Measurements from ENCODE around the gene TRABD. TPM values are rescaled to one million over a fixed set of nuclear protein-coding genes. Genes with fewer than 3 reads are reported as not detected.
A peak's percentile ranks its signal among the peaks of the same experiment; 100 is the strongest.

Gene TRABD
- total RNA-seq, 1 donor from 2014 or later = 96.8 TPM

DNA sequence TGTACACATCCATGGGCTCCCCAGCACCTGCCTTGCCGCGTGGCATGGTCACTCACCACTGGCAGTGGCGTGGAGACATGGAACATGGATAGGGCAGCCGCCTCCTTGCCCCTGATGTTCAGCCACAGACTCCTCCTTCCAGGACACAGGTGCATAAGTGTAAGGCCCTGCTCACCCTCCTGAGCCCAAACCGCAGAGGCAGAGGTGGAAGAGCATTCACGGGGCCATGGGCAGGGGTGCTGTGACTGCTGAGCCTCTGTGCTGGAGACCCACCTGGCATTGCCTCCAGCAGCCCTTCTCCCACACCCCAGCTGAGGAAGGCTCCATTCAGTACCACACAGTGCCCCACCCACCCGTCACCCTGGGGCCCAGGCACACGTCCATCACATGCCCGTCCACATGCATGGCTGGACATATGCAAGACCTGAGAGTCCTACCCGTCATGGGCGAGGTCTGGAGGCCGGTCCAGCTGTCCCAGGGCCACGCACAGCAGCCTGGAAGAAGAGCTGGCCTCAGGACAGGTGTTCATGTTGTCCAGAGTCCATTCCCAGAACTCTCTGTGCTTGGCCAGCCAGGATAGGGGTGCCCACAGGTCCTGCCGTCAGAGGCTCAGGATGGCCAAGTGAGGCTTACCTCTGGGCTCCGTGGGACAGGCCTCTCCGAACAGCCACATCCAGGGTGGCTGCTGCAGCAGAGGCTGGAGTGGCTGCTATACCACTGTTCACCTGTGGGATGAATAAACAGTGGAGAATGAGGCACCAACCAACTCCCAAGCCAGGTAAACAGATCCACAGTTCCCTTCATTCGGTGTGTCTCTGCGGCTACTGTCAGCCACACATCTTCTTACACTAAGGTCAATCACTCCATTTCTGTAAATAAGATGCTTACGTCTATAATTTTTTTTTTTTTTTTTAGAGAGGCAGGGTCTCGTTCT, 60.8 kb downstream of the TRABD start:
- H3K27me3 Mint-ChIP-seq (ENCODE audit: insufficient read depth) = peaks cover 2% of the 10 kb centered on the region
- peak overlapping the region; percentile 74 for H3K4me3 Mint-ChIP-seq
- DNase-seq (ENCODE audit: low spot score) = no peak
- H3K9me3 Mint-ChIP-seq = no peaks in the 10 kb centered on the region
- peaks cover 18% of the 10 kb centered on the region for H3K4me1 Mint-ChIP-seq (ENCODE audit: low read depth)
- intact Hi-C loops (cut with micrococcal nuclease) = loop anchor here (10.0 kb wide), 1 partner anchor 228 kb away; the partner anchor contains the start of gene SBF1
- no peak overlapping the region for H3K27ac Mint-ChIP-seq
- H3K36me3 Mint-ChIP-seq (ENCODE audit: low read depth) = peaks cover 10% of the 10 kb centered on the region

DNA sequence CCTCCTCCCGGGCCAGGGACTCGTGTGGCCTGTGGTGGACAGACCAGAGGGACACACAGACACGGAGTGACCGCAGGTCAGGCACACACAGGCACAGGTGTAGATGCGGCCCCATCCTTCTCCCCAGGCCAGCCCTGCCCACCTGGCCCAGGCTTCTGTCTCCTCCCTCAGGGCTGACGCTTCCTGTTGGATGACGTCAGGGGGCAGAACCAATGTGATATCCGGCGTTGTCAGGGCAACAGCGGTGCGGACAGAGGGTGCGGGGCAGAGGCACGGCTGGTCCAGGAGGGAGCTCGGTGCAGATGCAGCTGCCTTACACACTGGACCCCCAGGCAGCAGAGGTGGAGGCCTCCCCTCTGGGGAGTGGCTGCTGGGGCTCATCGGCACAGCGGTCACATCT, 62.0 kb downstream of the TRABD start:
- peaks cover 10% of the 10 kb centered on the region for H3K4me1 Mint-ChIP-seq (ENCODE audit: low read depth)
- DNase-seq (ENCODE audit: low spot score) = no peak
- H3K9me3 Mint-ChIP-seq = no peaks in the 10 kb centered on the region
- H3K36me3 Mint-ChIP-seq (ENCODE audit: low read depth) = peaks cover 10% of the 10 kb centered on the region
- intact Hi-C loops (cut with micrococcal nuclease) = loop anchor here (10.0 kb wide), 1 partner anchor 227 kb away; the partner anchor contains the start of gene SBF1
- peaks cover 2% of the 10 kb centered on the region for H3K27me3 Mint-ChIP-seq (ENCODE audit: insufficient read depth)
- peak overlapping the region; percentile 74 for H3K4me3 Mint-ChIP-seq
- H3K27ac Mint-ChIP-seq = peak overlapping the region; percentile 79

DNA sequence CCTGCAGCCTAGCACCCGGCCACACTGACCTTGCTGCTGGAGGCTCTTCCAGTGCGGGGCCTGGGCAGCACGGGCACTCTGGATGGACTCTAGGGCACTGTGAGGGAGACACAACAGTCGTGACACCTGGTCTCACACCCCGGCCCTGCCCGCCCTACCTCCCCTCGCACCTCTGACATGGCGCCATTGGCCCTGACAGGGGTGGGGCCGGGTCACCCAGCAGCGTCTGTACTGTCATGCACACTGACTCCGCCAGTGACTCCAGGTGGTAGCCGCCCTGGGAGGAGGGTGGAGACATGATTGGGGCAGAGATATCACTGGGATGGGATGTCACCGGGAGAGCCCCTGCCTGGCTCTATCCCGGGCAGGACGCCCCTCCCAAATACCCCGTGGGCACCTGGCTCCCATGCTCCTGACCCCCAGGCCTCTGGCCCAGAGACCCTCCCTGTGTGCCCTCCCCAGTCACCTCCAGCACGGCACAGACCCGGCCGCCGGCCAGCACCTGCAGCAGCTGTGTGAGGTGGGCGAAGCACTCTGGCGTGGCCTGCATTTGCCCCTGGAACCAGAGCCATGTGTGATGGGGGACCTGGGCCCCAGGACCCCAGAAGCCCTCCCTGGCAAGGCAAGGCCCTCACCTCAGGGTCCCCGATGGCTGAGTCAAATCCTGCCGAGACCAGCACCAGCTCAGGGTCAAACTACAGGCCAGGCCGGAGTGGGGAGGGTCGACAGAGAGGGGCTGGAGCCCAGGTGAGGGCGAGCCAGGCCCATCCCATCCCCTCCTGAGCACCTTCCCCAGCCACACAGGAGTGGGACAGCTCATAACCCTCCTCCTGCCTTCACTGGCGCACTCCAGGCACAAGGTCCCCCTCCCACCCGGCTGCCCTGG, 62.7 kb downstream of the TRABD start:
- H3K27me3 Mint-ChIP-seq (ENCODE audit: insufficient read depth) = peaks cover 2% of the 10 kb centered on the region
- H3K9me3 Mint-ChIP-seq = no peaks in the 10 kb centered on the region
- H3K36me3 Mint-ChIP-seq (ENCODE audit: low read depth) = peaks cover 10% of the 10 kb centered on the region
- intact Hi-C loops (cut with micrococcal nuclease) = loop anchor here (10.0 kb wide), 1 partner anchor 226 kb away; the partner anchor contains the start of gene SBF1
- H3K27ac Mint-ChIP-seq = no peak overlapping the region
- peak overlapping the region; percentile 74 for H3K4me3 Mint-ChIP-seq
- no peak for DNase-seq (ENCODE audit: low spot score)
- peaks cover 9% of the 10 kb centered on the region for H3K4me1 Mint-ChIP-seq (ENCODE audit: low read depth)

Other genes starting within 250 kb of the TRABD start
- 290 and 291 TPM in 2 replicates for gene PIM3, start 225.1 kb upstream of the TRABD start, total RNA-seq
- gene IL17REL, start 173.1 kb upstream of the TRABD start, total RNA-seq = 0.05 TPM in 1 of 2 replicates, not detected in the other
- gene TTLL8, start 127.6 kb upstream of the TRABD start, total RNA-seq = not detected in 2 replicates
- not detected in 2 replicates for gene MLC1, start 100.5 kb upstream of the TRABD start, total RNA-seq
- gene MOV10L1, start 95.9 kb upstream of the TRABD start, total RNA-seq = not detected in 2 replicates
- 0.36 and 0.64 TPM in 2 replicates for gene PANX2, start 15.2 kb upstream of the TRABD start, total RNA-seq
- gene SELENOO, start 15.1 kb downstream of the TRABD start, total RNA-seq = 23.7 and 25.9 TPM in 2 replicates
- 52.1 and 54.6 TPM in 2 replicates for gene TUBGCP6, start 59.1 kb downstream of the TRABD start, total RNA-seq
- gene HDAC10, start 65.4 kb downstream of the TRABD start, total RNA-seq = 67.4 and 68.1 TPM in 2 replicates
- 15.1 and 19.0 TPM in 2 replicates for gene MAPK12, start 75.8 kb downstream of the TRABD start, total RNA-seq
- gene MAPK11, start 84.5 kb downstream of the TRABD start, total RNA-seq = 24.6 and 28.9 TPM in 2 replicates
- gene PLXNB2, start 121.7 kb downstream of the TRABD start, total RNA-seq = 8.9 and 10.2 TPM in 2 replicates
- 1.7 and 2.2 TPM in 2 replicates for gene DENND6B, start 141.1 kb downstream of the TRABD start, total RNA-seq
- gene PPP6R2, start 157.4 kb downstream of the TRABD start, total RNA-seq = 46.0 and 48.5 TPM in 2 replicates